ENCODE data around the gene TBX20. TPM values are rescaled to one million over a fixed set of nuclear protein-coding genes. Genes with fewer than 3 reads are reported as not detected.
A peak's percentile ranks its signal among the peaks of the same experiment; 100 is the strongest.

Gene TBX20
- total RNA-seq, 3 donors from 2014 or later, result 0.14 to 0.28 TPM; not detected in 1

- peaks cover 89% of the 10 kb centered on the region for H3K27me3 Mint-ChIP-seq (ENCODE audit: low read depth)
- no peak overlapping the region for H3K4me3 Mint-ChIP-seq
- DNase-seq (no peak), ATAC-seq (no peak)
- H3K36me3 Mint-ChIP-seq (ENCODE audit: insufficient read depth), result no peaks in the 10 kb centered on the region
- peaks cover 3% of the 10 kb centered on the region for H3K4me1 Mint-ChIP-seq (ENCODE audit: low read depth)
- no peaks in the 10 kb centered on the region for H3K9me3 Mint-ChIP-seq
Measured at GRCh38 chr7:35258868-35259522, 5.1 kb upstream of the TBX20 start.

GRCh38 chr7:35258125-35258867 lies 4.4 kb upstream of the TBX20 start:
- Mint-ChIP-seq H3K36me3 (ENCODE audit: insufficient read depth) (no peaks in the 10 kb centered on the region), H3K4me3 (no peak overlapping the region), H3K4me1 (ENCODE audit: low read depth) (peaks cover 6% of the 10 kb centered on the region), H3K9me3 (no peaks in the 10 kb centered on the region), H3K27me3 (ENCODE audit: low read depth) (peaks cover 85% of the 10 kb centered on the region)
- no peak for DNase-seq
- no peak for ATAC-seq

- ATAC-seq (no peak), DNase-seq (no peak)
- H3K27me3 Mint-ChIP-seq (ENCODE audit: low read depth), result peaks cover 86% of the 10 kb centered on the region
- no peaks in the 10 kb centered on the region for H3K36me3 Mint-ChIP-seq (ENCODE audit: insufficient read depth)
- H3K4me1 Mint-ChIP-seq (ENCODE audit: low read depth), result peaks cover 8% of the 10 kb centered on the region
- H3K9me3 Mint-ChIP-seq, result no peaks in the 10 kb centered on the region
- H3K4me3 Mint-ChIP-seq, result no peak overlapping the region
Measured at GRCh38 chr7:35257251-35258124, 3.6 kb upstream of the TBX20 start.

DNA sequence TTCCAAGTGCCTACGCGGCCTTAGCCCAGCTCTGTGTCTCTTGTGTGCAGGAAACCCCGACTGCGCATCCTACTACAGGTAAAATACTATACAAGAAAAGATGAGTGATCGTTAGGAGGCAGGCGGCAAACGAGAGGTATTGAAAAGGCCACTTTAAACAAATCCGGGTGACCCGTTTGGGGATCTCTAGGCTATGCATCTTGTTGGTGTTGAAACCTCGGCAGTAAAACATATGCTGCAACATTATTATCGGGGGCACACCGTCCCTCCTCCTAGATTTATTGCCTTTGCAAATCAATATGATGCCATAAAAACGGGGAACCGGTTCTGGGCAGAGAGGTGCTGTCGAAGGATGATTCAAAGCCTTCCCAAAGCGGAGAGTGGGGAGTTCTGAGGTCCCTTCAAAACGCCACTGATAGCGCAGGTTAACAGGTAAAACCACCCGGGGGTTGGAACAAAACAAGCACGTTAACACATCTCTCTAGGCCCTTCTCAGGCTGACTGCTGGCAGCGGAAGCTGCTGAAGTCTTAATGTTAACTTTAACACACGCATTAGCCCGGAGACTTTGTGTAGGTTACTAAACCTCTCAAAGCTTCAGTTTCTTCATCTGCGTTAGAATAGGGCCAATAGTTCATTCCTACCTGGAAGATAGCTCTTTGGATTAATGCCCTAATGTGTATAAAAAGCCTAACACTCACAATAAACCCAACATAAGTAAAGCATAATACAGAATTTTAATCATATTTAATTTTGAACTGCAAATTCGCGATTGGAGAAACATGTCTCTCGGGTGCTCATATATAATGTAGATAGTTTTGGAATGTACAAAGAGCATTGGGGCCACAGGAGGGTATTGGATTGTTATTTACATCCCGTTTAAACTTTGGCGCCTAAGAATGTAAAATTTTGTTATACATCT lies 2.6 kb upstream of the TBX20 start:
- ATAC-seq (no peak), DNase-seq (no peak)
- Mint-ChIP-seq H3K36me3 (ENCODE audit: insufficient read depth) (no peaks in the 10 kb centered on the region), H3K4me1 (ENCODE audit: low read depth) (peaks cover 8% of the 10 kb centered on the region), H3K27me3 (ENCODE audit: low read depth) (peaks cover 86% of the 10 kb centered on the region), H3K4me3 (no peak overlapping the region), H3K9me3 (no peaks in the 10 kb centered on the region)

GRCh38 chr7:35255443-35256255 lies 1.7 kb upstream of the TBX20 start:
- no peak for ATAC-seq
- DNase-seq, result no peak
- H3K36me3 Mint-ChIP-seq (ENCODE audit: insufficient read depth), result no peaks in the 10 kb centered on the region
- H3K27me3 Mint-ChIP-seq (ENCODE audit: low read depth), result peaks cover 86% of the 10 kb centered on the region
- no peaks in the 10 kb centered on the region for H3K9me3 Mint-ChIP-seq
- peaks cover 8% of the 10 kb centered on the region for H3K4me1 Mint-ChIP-seq (ENCODE audit: low read depth)
- H3K4me3 Mint-ChIP-seq, result no peak overlapping the region

DNA sequence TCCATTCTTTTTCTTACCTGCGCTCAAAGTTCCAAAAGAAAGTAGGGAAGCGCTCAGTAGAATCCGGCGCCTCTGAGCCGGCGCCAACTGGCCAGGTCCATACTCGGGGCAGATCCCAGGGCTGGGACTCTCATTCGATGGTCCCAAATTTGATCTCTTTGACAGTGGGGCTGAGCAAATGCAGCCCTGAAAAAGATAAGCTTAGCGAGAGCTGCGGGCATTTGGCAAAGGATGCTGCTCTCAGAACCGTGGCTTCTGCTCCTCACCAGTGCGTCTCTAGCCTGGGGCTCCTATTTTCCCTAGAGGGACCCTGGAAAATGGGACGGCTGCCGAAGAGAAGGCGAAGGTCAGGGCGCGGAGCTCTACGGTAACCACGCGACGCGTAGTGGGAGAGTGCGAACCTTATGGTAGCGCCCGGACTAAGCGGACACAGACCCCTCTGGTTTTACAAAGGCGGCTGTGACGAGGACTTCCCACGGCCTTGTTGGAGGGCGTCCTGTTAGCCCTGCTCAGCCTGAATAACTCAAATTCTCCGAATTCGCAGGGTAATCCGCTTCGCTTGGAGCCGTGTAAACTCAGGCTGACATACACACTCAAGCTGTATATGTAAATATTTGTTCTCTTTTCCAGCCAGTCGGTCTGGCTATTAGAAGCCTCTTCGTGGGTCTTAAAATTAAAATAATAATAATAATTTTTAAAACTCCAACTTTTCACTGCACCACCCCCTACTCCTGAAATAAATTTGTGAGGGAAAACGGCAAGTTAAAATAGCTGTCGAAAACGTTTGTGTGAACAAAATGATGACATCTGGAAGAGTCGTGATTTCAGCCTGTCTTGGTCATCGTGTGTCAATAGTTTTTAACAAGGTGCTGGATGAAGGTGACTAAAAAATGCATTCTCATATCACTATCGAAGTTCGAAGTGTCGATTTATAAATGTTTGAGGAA lies 869 bp upstream of the TBX20 start:
- no peaks in the 10 kb centered on the region for H3K9me3 Mint-ChIP-seq
- peaks cover 8% of the 10 kb centered on the region for H3K4me1 Mint-ChIP-seq (ENCODE audit: low read depth)
- no peak overlapping the region for H3K4me3 Mint-ChIP-seq
- ATAC-seq (no peak), DNase-seq (no peak)
- no peaks in the 10 kb centered on the region for H3K36me3 Mint-ChIP-seq (ENCODE audit: insufficient read depth)
- H3K27me3 Mint-ChIP-seq (ENCODE audit: low read depth), result peaks cover 86% of the 10 kb centered on the region

- peaks cover 85% of the 10 kb centered on the region for H3K27me3 Mint-ChIP-seq (ENCODE audit: low read depth)
- H3K4me3 Mint-ChIP-seq, result peak overlapping the region; percentile 37
- DNase-seq (no peak), ATAC-seq (no peak)
- H3K36me3 Mint-ChIP-seq (ENCODE audit: insufficient read depth), result no peaks in the 10 kb centered on the region
- H3K9me3 Mint-ChIP-seq, result no peaks in the 10 kb centered on the region
- peaks cover 8% of the 10 kb centered on the region for H3K4me1 Mint-ChIP-seq (ENCODE audit: low read depth)
Measured at GRCh38 chr7:35253460-35253709, 515 bp downstream of the TBX20 start.

- Mint-ChIP-seq H3K4me1 (ENCODE audit: low read depth) (peaks cover 8% of the 10 kb centered on the region), H3K27me3 (ENCODE audit: low read depth) (peaks cover 84% of the 10 kb centered on the region), H3K9me3 (no peaks in the 10 kb centered on the region), H3K36me3 (ENCODE audit: insufficient read depth) (no peaks in the 10 kb centered on the region), H3K4me3 (peak overlapping the region; percentile 37)
- no peak for DNase-seq
- no peak for ATAC-seq
Measured at GRCh38 chr7:35252612-35253459, 1.1 kb downstream of the TBX20 start.

DNA sequence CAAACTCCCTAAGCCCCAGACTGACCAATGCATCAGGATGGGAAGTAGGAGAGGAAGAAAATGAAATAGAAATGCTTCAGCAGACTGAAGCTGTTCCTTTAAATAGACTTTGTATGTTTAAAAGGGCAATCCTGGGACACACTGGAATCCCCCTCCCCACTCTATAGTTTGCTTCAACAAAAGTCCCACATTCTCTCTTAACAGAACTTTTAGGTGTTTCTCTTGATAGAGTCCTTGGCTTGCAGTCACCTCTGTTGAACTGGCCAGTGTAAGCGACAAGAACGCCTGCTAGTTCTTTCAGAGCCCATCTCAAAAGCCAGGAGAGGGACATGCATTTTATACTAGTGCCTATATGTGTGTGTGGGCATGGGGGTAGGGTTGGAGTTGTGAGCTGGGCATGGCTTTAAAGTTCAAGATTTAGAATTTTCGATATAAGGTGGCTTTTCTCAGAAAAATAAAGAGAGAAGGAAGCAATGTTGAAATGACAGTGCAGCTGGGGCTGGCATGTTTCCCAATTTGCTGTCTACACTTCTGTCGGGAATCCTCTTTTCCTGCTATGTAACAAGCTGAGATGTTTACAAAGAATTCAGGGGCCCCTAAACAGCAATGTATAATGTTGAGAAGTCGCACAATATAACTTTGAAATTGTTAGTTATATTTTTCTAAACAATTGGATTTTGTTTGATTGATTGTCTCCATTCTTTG lies 2.1 kb downstream of the TBX20 start:
- Mint-ChIP-seq H3K36me3 (ENCODE audit: insufficient read depth) (no peaks in the 10 kb centered on the region), H3K27me3 (ENCODE audit: low read depth) (peaks cover 83% of the 10 kb centered on the region), H3K9me3 (no peaks in the 10 kb centered on the region), H3K4me3 (no peak overlapping the region), H3K4me1 (ENCODE audit: low read depth) (peaks cover 8% of the 10 kb centered on the region)
- DNase-seq (no peak), ATAC-seq (no peak)

GRCh38 chr7:35250941-35251340 lies 3.0 kb downstream of the TBX20 start:
- no peak overlapping the region for H3K4me3 Mint-ChIP-seq
- H3K36me3 Mint-ChIP-seq (ENCODE audit: insufficient read depth), result no peaks in the 10 kb centered on the region
- H3K9me3 Mint-ChIP-seq, result no peaks in the 10 kb centered on the region
- H3K4me1 Mint-ChIP-seq (ENCODE audit: low read depth), result peaks cover 8% of the 10 kb centered on the region
- DNase-seq (no peak), ATAC-seq (no peak)
- peaks cover 75% of the 10 kb centered on the region for H3K27me3 Mint-ChIP-seq (ENCODE audit: low read depth)

GRCh38 chr7:35250452-35250851 lies 3.4 kb downstream of the TBX20 start:
- no peak for ATAC-seq
- Mint-ChIP-seq H3K9me3 (no peaks in the 10 kb centered on the region), H3K27me3 (ENCODE audit: low read depth) (peaks cover 71% of the 10 kb centered on the region), H3K4me1 (ENCODE audit: low read depth) (peaks cover 8% of the 10 kb centered on the region), H3K4me3 (no peak overlapping the region), H3K36me3 (ENCODE audit: insufficient read depth) (no peaks in the 10 kb centered on the region)
- DNase-seq, result no peak

Data from activated T-cell treated with anti-CD3 and anti-CD28 coated beads, Interleukin-2, amount 50 U/mL, for 4 hours (primary cell).